NCI-H1092 treated with DMSO at 0.1 percent for 48 hours (cell line): ENCODE measurements around the gene CAPSL.
"Not testable (repeated sequence)": the region's sequence is repeated elsewhere in the genome, so short reads cannot be mapped to it uniquely, and the experiment has no call there.

Experiments
- DNase-seq: peaks from one replicate; lab custom pipeline; 2025; lab: John Stamatoyannopoulos, UW

CAPSL gene

DNA sequence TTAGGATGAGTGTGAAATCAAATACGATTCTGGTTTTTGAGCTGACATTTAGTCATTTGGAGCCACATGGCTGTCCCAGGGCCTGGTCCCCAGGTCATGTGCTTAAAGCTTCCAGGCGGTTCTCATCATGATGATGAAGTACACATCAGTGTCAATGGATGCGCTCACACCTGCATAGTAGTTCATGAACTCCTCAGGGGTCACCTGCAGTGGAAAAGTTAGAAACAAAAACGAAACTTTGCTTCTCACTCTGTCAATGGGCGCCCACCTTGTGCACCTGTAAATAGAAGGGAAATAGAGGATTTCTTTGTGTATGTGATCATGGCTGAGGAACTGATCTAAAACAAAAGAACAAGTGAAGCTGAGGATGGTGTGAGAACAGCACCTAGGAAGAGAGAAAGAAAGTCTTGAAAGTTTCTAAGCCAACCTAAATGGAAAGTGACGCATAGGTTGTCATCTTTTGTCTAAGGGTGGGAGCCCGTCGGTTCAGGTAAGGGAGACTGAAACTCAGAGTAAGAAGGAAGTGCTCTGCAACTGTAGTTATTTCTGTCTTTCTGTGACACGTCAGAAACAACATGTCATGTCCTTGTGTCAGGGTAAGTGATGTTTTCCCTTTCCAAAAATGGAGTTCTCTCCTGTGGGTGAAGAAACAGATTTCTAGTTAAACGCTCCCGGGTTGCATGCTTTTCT, 33.8 kb downstream of the CAPSL start:
- no peak for DNase-seq

GRCh38 chr5:35903631-35904203, 34.7 kb downstream of the CAPSL start:
- no peak for DNase-seq

GRCh38 chr5:35902046-35902672, 36.3 kb downstream of the CAPSL start:
- peak; percentile 17 for DNase-seq

DNA sequence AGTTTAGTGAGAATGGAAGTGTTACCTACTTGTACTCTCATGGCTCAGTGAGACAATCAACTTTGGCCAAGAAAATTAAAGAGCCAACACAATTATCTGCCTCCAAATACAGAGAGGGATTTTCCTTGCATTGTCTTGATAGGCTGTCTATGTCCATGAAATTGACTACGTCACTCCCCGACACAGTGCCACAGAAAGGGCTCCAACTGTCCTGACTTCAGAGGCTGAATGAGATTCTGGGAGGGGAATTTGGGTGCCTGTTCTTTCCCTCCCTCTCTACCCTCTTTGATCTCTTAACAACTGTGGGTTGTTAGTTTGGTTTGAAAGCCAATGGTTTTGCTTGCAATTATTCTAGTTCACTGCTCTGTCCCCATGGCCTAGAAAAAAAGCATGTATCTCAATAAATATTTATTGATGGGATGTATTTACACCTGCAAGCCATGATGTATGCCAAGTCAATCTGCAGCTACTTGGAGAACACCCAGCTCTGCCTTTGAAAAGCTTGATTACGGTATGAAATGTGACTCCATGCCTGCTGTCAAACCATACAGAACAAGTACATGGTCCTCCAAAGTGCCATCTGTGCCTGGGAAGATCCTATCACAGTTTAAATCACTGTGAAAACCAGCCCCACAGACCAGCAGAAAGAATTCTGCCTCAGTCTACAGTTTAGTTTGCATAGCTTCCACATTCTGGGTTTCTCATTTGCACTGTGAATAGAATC, 37.3 kb downstream of the CAPSL start:
- DNase-seq = peak; percentile 55

DNA sequence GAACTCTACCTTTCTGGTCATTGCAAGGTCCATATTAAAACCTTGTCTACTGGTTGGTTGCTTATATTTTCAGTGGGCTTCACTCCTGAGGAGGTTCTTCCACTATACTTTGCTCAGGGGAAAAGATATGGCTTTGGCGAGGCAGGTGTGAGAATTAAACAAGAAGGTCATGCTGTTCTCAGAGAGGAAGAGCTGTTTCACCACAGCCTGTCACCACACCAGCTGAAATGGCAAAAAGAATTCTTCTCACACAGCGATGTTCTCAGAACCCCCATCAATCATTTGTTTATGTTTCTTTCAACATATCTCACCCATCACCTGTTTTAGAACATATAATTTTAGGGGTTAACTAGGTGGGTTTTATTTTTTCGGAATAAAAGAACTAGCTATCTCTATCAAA, 38.6 kb downstream of the CAPSL start:
- no peak for DNase-seq

DNA sequence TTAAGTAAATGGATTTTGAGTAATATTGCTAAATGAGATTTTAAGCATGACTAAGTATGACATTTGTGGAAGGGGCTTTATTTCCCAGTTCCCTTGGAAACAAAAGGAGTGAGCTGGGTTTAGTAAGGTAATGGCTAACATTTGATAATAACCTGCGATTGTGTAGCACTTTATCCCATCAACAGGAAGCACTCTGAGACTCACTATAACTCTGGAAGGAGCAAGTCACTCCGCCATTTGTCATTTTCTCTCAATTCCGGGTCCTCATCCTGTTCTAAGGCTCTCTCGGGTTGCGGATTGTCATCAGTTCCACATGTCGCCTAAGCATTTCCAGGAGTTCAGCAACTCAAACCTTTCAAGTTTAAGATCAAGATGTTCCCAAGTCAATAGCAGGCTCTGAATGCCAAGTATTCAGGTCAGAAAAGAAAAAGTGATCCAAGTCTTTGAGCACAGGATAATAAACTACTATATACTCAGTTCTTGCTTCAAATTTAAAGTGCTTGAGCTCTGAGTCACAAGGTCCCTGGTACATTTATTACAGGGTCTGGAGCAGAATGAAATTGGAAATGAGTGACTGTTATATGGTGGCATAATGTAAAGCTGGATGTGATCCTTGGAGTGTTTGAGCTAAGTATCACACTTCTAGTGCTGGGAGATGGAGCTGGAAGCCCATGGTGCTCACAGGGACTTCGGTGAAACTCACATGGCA, 39.3 kb downstream of the CAPSL start:
- DNase-seq = no peak

GRCh38 chr5:35894131-35894530, 44.3 kb downstream of the CAPSL start:
- no peak for DNase-seq

GRCh38 chr5:35892799-35893198, 45.6 kb downstream of the CAPSL start:
- not testable (repeated sequence) for DNase-seq

DNA sequence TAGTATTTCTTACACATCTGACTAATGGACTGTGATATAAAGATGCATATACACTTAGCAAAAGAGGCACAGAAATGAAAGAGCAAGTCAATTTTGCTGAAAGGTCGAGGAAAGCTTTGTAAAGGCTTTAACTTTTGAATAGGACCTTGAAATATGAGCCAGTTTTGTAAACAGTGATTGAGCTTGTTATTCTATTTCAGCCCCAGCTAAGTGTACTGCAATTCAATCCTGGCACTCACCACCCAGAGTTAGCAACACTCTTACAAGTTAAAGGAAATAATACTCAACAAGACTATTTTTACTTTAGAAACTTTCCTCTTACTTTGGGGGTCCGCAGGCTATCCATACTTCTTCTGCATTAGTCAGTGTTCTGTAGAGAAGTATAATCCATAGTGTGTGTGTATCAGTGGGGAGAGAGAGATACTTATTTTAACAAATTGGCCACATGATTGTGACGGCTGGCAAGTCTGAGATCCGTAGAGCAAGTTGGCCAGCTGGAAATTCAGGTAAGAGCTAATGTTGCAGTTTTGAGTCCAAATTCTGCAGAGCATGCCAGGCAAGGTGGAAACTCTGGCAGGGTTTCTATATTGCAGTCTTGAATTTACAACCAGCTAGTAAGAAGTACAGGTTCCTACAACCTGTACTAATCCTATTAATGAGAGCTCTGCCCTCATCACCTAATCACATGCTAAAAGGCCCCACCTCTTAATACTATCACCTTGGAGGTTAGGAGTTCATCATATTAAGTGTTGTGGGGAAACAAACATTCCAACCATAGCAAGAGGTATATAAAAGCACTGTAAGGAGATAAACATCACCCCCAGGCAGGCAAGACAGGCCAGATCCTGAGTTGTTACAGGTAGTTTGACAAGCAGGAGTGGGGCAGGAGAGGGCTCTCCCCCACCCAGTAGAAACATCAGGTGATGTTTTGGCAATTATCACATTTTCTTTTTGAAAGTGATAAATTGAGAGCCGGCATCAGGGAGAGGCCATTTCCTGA, 48.1 kb downstream of the CAPSL start:
- no peak for DNase-seq

DNA sequence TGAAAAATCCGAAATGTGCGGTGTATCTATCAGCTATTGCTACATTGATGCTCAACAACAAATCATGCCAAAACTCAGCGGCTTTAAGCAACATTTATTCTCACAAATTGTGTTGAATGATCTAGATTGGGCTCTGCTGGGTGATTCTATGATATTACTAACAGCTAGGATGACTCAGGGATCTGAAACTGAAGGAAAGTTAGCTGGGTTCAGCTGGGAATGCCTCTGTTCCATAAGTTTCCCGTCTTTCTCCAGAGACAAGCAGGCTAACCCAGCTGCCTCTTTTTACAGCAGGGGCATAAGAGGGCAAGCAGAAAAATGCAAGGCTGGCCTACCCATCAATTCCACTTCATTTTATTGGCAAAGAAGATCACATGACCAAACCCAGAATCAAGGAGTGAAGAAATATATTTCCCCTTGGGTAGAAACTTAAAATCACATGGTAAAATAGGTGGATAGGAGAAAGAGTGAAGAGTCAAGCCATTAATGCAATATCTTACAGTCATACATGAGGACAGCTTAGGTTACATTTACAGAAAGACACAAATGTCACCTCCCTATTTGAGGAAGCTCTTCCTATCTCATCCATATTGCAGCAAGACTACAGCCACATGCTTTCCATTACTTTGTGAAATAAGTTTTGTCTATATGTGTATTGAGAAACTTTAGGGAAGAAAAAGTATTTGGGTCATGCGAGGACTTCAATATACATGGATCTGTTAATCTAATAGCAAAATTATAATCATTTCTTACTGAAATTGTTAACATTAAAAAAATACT, 50.9 kb downstream of the CAPSL start:
- DNase-seq = no peak

DNA sequence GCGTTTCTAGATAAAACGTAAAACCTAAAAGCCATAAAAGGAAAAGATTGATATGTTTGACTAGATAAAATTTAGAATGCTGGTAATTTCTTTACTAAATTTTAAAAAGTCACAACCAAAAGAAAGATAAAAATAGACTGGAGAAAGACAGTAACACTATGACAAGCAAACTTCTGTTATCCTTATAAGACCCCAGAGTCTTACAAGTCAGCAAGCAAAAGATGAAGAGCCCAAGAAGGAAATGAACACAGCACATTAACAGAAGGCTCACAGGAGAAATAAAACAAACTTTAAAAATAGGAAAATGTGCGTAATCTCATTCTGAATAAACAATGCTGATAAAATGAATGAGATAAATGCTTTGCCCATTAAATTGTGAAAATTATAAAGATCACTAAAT, 52.0 kb downstream of the CAPSL start:
- no peak for DNase-seq

DNA sequence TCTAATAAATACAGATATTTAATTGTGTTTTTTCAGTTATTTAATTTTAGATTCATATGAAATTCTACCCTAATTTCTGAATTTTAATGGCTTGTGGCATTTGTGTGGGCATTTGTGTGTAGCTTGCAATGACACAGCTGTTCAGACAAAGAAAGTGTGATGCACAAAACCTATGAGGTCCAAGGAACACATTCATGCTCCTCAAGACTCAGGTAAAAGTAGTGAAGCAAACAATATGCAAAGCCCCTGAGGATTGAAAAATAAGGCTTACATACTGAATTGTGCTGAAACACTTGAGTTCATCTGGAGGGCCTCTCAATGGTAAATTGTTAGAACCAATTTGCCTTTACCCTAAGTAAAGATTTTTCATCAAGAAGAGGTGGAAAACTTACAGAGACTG, 53.6 kb downstream of the CAPSL start:
- no peak for DNase-seq

DNA sequence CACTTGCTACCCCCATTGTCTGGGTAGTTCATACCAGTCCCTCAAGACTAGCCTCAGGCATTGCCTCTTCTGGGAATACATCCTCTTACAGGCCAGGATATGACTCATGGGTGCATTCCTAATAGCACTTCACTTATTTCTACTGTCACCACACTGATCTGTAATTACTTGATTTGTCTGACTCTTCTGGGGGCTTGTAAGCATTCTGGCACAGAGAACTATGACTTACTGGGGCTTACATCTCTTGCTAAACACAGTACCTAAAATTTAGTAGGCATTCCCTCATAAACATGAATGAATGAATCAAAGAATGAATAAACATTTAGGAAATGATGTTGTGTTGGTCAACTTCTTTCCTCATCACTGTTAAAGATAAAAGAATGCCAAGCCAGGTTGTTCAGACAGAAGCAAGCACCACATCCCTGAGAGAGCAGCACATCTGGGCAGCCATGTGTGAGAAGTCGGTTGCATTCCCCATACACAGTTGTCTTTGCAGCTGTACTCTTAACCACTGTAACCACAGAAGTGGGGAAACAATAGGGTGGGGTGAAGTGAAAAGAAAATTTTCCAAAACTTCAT, 54.1 kb downstream of the CAPSL start:
- no peak for DNase-seq

GRCh38 chr5:35881758-35882157, 56.7 kb downstream of the CAPSL start:
- no peak for DNase-seq

- DNase-seq = no peak
Measured at GRCh38 chr5:35880156-35880555, 58.3 kb downstream of the CAPSL start.

DNA sequence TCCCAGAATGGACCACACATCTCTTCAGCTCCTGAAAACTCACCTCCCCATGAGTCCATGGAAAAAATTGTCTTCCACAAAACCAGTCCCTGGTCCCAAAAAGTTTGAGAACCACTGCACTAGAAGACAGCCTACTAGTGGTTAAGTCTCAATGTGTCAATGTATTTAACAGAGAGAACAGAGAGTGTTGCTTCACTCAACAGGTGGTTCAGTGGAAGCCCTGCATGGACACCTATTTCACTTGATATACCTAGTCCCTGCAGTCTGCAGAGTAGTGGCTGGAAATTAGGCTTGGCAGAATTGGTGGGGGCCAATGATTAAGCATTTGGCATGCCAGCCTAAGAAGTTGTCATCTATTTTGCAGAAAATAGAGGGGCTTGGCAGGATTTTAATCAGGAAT, 58.8 kb downstream of the CAPSL start:
- DNase-seq = no peak

DNA sequence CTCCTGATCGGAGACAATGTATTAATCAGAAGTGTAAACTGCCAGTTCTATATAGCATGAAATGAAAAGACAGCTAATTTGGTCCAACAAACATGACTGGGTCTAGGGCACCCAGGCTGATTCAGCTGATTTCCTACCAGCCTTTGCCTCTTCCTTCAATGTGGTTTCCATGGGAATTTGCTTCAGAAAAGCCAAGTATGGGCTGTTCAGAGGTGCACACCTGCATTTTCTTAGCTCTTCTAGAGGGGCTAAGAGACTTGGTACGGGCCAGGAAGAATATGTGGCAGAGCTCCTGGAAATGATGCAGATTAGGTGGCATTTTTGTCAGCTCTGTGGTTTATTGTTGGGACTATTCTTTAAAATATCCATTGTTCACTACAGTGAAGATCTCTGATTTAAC, 59.3 kb downstream of the CAPSL start:
- no peak for DNase-seq

DNA sequence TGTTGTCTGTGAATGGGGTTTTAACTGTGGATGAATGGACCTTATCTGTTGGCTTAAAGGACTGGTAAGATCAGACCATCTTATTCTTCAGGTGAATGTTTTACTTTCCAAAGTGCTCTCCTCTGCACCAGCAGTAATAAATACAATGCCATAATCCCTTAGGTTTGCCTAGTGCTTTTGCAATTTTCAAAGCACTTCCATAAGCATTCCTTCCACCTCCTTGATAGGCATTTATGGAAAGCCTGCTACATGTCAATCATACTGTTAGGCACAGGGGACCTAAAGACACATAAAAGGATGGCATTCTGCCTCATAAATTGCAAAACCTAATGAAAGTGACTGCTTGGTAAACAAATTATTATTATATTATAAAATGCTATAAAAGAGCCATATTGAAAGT, 60.3 kb downstream of the CAPSL start:
- DNase-seq = no peak

DNA sequence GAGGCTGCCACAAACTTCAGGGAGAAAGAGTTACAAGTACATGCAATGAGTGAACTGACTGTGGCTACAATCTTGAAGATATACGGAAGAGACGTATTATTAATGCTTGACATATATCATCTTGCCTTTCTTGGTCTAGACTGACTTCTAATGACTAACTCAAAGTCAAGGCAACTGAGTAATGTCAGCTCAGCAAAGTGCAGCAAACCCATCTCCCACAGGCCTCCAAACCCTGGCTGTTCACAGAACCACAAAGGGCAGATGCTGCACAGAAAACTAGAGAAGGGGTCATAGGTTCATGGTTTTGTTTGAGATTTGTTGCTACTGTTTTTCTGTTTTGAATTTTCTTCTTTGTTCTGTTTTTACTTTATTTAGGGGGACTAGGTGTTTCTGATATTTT, 60.8 kb downstream of the CAPSL start:
- no peak for DNase-seq

GRCh38 chr5:35876922-35877321, 61.5 kb downstream of the CAPSL start:
- DNase-seq = no peak
